Measurements from ENCODE around the gene ZNF681. TPM values are rescaled to one million over a fixed set of nuclear protein-coding genes. Genes with fewer than 3 reads are reported as not detected.

ZNF681 gene
- total and polyA plus RNA-seq, 9 of the 15 experiments (the other 6 are each of a cell fraction or from before 2014, with no cell fraction given), result 2.8 to 8.6 (median 4.1) TPM

DNA sequence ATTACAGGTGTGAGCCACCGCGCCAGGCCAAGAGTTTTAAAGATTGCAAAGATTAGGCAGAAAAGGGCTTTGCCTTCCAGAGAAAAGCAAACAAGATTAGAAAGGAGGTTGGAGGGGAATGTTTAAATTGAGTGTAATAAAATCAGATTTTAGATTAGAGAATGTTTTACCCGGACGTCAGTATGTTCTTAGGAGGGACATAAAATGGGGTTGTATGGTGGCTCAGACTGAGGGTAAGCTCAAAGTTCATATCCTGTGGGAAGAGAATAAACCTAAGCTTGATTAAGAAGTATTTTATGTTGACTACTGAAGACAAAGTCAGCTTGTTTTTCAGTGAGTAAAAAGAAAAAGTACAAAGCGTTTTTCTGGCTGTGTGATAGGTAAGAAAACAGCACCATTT, 34.1 kb upstream of the ZNF681 start:
- H3K9me3 ChIP-seq (replicated peaks; ENCODE audit: control insufficient read depth, insufficient read depth, low read depth, low read length), result no peaks in the 10 kb centered on the region
- FAIRE-seq (no peak), ATAC-seq (no peak), DNase-seq (ENCODE audit: extremely low read depth in 1 of 4, low spot score in 3 of 4) (no peak)
- WGBS (ENCODE audit: insufficient coverage, low coverage, missing lambda C conversion rate), result 70% methylated on average over 5 of the region's 5 CpGs
- H2AFZ ChIP-seq (ENCODE audit: low read depth, low read length), result no peak overlapping the region
- peaks cover 32% of the 10 kb centered on the region for H3K79me2 ChIP-seq (ENCODE audit: control insufficient read depth, insufficient read depth, low read length)
- ChIA-PET CTCF (ENCODE audit: low intra/inter-chr PET ratio) (no interaction called here), POLR2A (interaction anchor here (0.6 kb wide), 1 partner anchor 115 kb away, joined by 3 read pairs; no protein-coding TSS in a partner anchor)
- no peak overlapping the region for H3K4me3 ChIP-seq
- in situ Hi-C loops (cut with MboI), result no loop called here
- no peak overlapping the region for H3K4me2 ChIP-seq (ENCODE audit: insufficient read depth, low read length)
- H3K9ac ChIP-seq (ENCODE audit: insufficient read depth in 1 of 2, low read depth in 2 of 2, low read length in 2 of 2), result no peak overlapping the region
- no peak overlapping the region for H3K27ac ChIP-seq (ENCODE audit: extremely low read depth, low read depth, low read length)
- no peaks in the 10 kb centered on the region for H4K20me1 ChIP-seq (replicated peaks; ENCODE audit: control insufficient read depth, insufficient read depth, low read length)
- no peaks in the 10 kb centered on the region for H3K9me1 ChIP-seq (ENCODE audit: control insufficient read depth, insufficient read depth, low read length)
- H3K36me3 ChIP-seq (ENCODE audit: control insufficient read depth, insufficient read depth, low read length), result peaks cover 6% of the 10 kb centered on the region; the same call in 1 of the 3 replicates
- no TSS peak for BruUV-seq (replicated peaks)
- TF ChIP-seq NR3C1 (CRISPR knock-in tag; IDR thresholded peaks at IDR 0.05) (no peak), GTF2F1 (IDR thresholded peaks at IDR 0.05; ENCODE audit: low read depth, low read length) (no peak), KHSRP (IDR thresholded peaks at IDR 0.05) (no peak), NRF1 (conservative IDR thresholded peaks at IDR 0.05 in 1 of 2, IDR thresholded peaks at IDR 0.05 in 1 of 2) (no peak), POLR2A (conservative IDR thresholded peaks at IDR 0.05) (0 out of 2 replicates have a peak, but pooled peaks have one; percentile 16)
- TF ChIP-seq, protein P1, sequence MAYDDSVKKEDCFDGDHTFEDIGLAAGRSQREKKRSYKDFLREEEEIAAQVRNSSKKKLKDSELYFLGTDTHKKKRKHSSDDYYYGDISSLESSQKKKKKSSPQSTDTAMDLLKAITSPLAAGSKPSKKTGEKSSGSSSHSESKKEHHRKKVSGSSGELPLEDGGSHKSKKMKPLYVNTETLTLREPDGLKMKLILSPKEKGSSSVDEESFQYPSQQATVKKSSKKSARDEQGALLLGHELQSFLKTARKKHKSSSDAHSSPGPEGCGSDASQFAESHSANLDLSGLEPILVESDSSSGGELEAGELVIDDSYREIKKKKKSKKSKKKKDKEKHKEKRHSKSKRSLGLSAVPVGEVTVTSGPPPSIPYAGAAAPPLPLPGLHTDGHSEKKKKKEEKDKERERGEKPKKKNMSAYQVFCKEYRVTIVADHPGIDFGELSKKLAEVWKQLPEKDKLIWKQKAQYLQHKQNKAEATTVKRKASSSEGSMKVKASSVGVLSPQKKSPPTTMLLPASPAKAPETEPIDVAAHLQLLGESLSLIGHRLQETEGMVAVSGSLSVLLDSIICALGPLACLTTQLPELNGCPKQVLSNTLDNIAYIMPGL (CRISPR knock-in tag; IDR thresholded peaks at IDR 0.05), result no peak
- no peaks in the 10 kb centered on the region for H3K27me3 ChIP-seq (ENCODE audit: control insufficient read depth in 2 of 2, insufficient read depth in 2 of 2, low read length in 2 of 2)
- H3K4me1 ChIP-seq (replicated peaks in 1 of 2; ENCODE audit: control insufficient read depth in 2 of 2, insufficient read depth in 2 of 2, low read length in 2 of 2), result no peaks in the 10 kb centered on the region
- intact Hi-C loops (cut with micrococcal nuclease), result no loop called here
